HG03135 (cell line): Measurements from ENCODE around the gene IL4I1.
A peak's percentile ranks its signal among the peaks of the same experiment; 100 is the strongest.

Experiments
- ATAC-seq: cut with Tn5 transposase; IDR thresholded peaks from one replicate; pipeline ENCODE4 v1.9.1; 2021; ENCODE audit warnings: mild to moderate bottlenecking, moderate library complexity; ENCODE audit not compliant: unreplicated experiment

IL4I1 gene

GRCh38 chr19:49853852-49854377 is 42.8 kb downstream of the IL4I1 start:
- ATAC-seq = no peak

GRCh38 chr19:49852631-49853126 is 44.0 kb downstream of the IL4I1 start:
- no peak for ATAC-seq

GRCh38 chr19:49851456-49852259 is 45.0 kb downstream of the IL4I1 start:
- no peak for ATAC-seq

GRCh38 chr19:49850487-49851342 is 46.0 kb downstream of the IL4I1 start, which contains the start of gene PTOV1:
PTOV1 (plus strand) TSS chr19:49851159.
- peak; percentile 71 for ATAC-seq

GRCh38 chr19:49850221-49850486 is 46.5 kb downstream of the IL4I1 start:
- no peak for ATAC-seq

- no peak for ATAC-seq
Measured at GRCh38 chr19:49849433-49850220, 47.1 kb downstream of the IL4I1 start.

GRCh38 chr19:49848938-49849337 is 47.7 kb downstream of the IL4I1 start:
- ATAC-seq = no peak

GRCh38 chr19:49847731-49848696 is 48.7 kb downstream of the IL4I1 start:
- no peak for ATAC-seq

GRCh38 chr19:49846408-49846807 is 50.3 kb downstream of the IL4I1 start:
- no peak for ATAC-seq

- ATAC-seq = no peak
Measured at GRCh38 chr19:49845414-49845813, 51.3 kb downstream of the IL4I1 start.

GRCh38 chr19:49844138-49845095 is 52.3 kb downstream of the IL4I1 start:
- no peak for ATAC-seq

- no peak for ATAC-seq
Measured at GRCh38 chr19:49843265-49843664, 53.4 kb downstream of the IL4I1 start.

GRCh38 chr19:49840736-49841249 is 55.9 kb downstream of the IL4I1 start:
- no peak for ATAC-seq

- no peak for ATAC-seq
Measured at GRCh38 chr19:49840321-49840720, 56.4 kb downstream of the IL4I1 start.

GRCh38 chr19:49839713-49840112 is 57.0 kb downstream of the IL4I1 start:
- no peak for ATAC-seq
